DND-41 (cell line): ENCODE data around the gene ADAMTSL4.

ENCODE experiments used
- ATAC-seq: fragments of 200-7000 bp; cut with Tn5 transposase; 3 replicates; pipeline ENCODE4 v1.9.1; 2021; ENCODE audit warnings: low read depth; ENCODE audit not compliant: insufficient read depth
- DNase-seq: peaks from one replicate; pipeline ENCODE4 v3.0.0-alpha.2; 2020
- H2AFZ ChIP-seq: 2 replicates; pipeline ENCODE4 v1.6.0; 2012; ENCODE audit warnings: low read depth, low read length
- H3K27ac ChIP-seq: 2 replicates; pipeline ENCODE4 v1.5.1; 2012; ENCODE audit warnings: low read length, inconsistent platforms
- H3K27me3 ChIP-seq: fragments of 200-600 bp; sonication (generic); 2 replicates; pipeline ENCODE4 v1.6.0; 2012; ENCODE audit warnings: low read length, mild to moderate bottlenecking, inconsistent platforms; ENCODE audit not compliant: insufficient read depth, poor library complexity
- H3K36me3 ChIP-seq: 2 replicates; pipeline ENCODE4 v1.5.1; 2012; ENCODE audit warnings: low read length, inconsistent platforms; ENCODE audit not compliant: insufficient read depth
- H3K4me1 ChIP-seq: 2 replicates; pipeline ENCODE4 v1.5.1; 2012; ENCODE audit warnings: mild to moderate bottlenecking, low read length; ENCODE audit not compliant: insufficient read depth
- H3K4me2 ChIP-seq: 2 replicates; pipeline ENCODE4 v1.6.0; 2012; ENCODE audit warnings: mild to moderate bottlenecking, moderate library complexity, low read length, inconsistent platforms; ENCODE audit not compliant: insufficient read depth
- H3K4me3 ChIP-seq, 2 experiments: fragments of 200-600 bp in 1 of 2; shearing (Covaris generic) in 1 of 2; 2 replicates each; pipeline ENCODE4 v1.5.1; 2012 to 2016; ENCODE audit warnings: inconsistent platforms in 2 of 2, low read length in 2 of 2, mild to moderate bottlenecking in 2 of 2, low read depth in 1 of 2, moderate library complexity in 1 of 2
- H3K79me2 ChIP-seq: 2 replicates; pipeline ENCODE4 v1.6.0; 2012; ENCODE audit warnings: low read length, inconsistent platforms; ENCODE audit not compliant: insufficient read depth
- H3K9ac ChIP-seq: 2 replicates; pipeline ENCODE4 v1.6.0; 2012; ENCODE audit warnings: low read depth, mild to moderate bottlenecking, inconsistent platforms, low read length, moderate library complexity
- H3K9me3 ChIP-seq: 2 replicates; pipeline ENCODE4 v1.5.1; 2012; ENCODE audit warnings: low read length, moderate library complexity, mild to moderate bottlenecking, inconsistent platforms; ENCODE audit not compliant: insufficient read depth, severe bottlenecking
- H4K20me1 ChIP-seq: 2 replicates; pipeline ENCODE4 v1.6.0; 2012; ENCODE audit warnings: low read length; ENCODE audit not compliant: insufficient read depth
- CTCF ChIP-seq: IDR thresholded peaks from 2 replicates; pipeline ENCODE4 v1.5.1; 2012; ENCODE audit warnings: borderline replicate concordance, low read length, moderate library complexity, mild to moderate bottlenecking; ENCODE audit not compliant: poor library complexity, severe bottlenecking; ENCODE audit errors: extremely low read depth
- EZH2 ChIP-seq: IDR thresholded peaks from 3 replicates; pipeline ENCODE4 v1.6.1; 2012; ENCODE audit warnings: borderline replicate concordance, low read depth, mild to moderate bottlenecking, moderate library complexity, low read length, inconsistent platforms; ENCODE audit not compliant: severe bottlenecking

Gene ADAMTSL4

GRCh38 chr1:150553392-150554085 is 4.3 kb downstream of the ADAMTSL4 start:
- Histone ChIP-seq H3K4me2 (no peak overlapping the region), H3K9ac (no peak overlapping the region)

GRCh38 chr1:150554086-150554452 is 4.9 kb downstream of the ADAMTSL4 start:
- TF ChIP-seq EZH2: no peak
- TF ChIP-seq CTCF: no peak
- Histone ChIP-seq H3K27me3 (peaks cover 8% of the 10 kb centered on the region), H3K4me3 (no peak overlapping the region), H3K27ac (no peak overlapping the region), H3K36me3 (no peaks in the 10 kb centered on the region), H3K4me2 (no peak overlapping the region), H3K9ac (no peak overlapping the region), H3K4me1 (peaks cover 3% of the 10 kb centered on the region; the same call in 1 of the 2 replicates), H3K79me2 (no peaks in the 10 kb centered on the region), H2AFZ (no peak overlapping the region), H4K20me1 (no peaks in the 10 kb centered on the region), H3K9me3 (no peaks in the 10 kb centered on the region)
- no peak for DNase-seq
- no peak for ATAC-seq

More at GRCh38 chr1:150553392-150554085, 4.3 kb downstream of the ADAMTSL4 start:
- TF ChIP-seq EZH2 (no peak), CTCF (no peak)
- Histone ChIP-seq H3K79me2 (no peaks in the 10 kb centered on the region), H4K20me1 (no peaks in the 10 kb centered on the region), H3K36me3 (no peaks in the 10 kb centered on the region), H3K27me3 (peaks cover 11% of the 10 kb centered on the region), H3K9me3 (no peaks in the 10 kb centered on the region), H3K4me1 (peaks cover 6% of the 10 kb centered on the region; the same call in 1 of the 2 replicates), H3K4me3 (no peak overlapping the region), H2AFZ (no peak overlapping the region), H3K27ac (no peak overlapping the region)
- DNase-seq (no peak), ATAC-seq (no peak)

- Histone ChIP-seq H4K20me1 (no peaks in the 10 kb centered on the region), H3K4me2 (no peak overlapping the region), H3K4me1 (peaks cover 3% of the 10 kb centered on the region; the same call in 1 of the 2 replicates), H3K79me2 (no peaks in the 10 kb centered on the region), H3K9me3 (no peaks in the 10 kb centered on the region), H2AFZ (no peak overlapping the region), H3K9ac (no peak overlapping the region), H3K27ac (no peak overlapping the region), H3K4me3 (no peak overlapping the region), H3K36me3 (no peaks in the 10 kb centered on the region), H3K27me3 (peaks cover 8% of the 10 kb centered on the region)
- ATAC-seq: no peak
- DNase-seq: no peak
- TF ChIP-seq EZH2 (no peak), CTCF (no peak)
Observed at GRCh38 chr1:150555198-150555970, 6.2 kb downstream of the ADAMTSL4 start.
